ENCODE results near the gene VGLL2. TPM values are rescaled to one million over a fixed set of nuclear protein-coding genes. Genes with fewer than 3 reads are reported as not detected.
"Not testable (repeated sequence)": the region's sequence is repeated elsewhere in the genome, so short reads cannot be mapped to it uniquely, and the experiment has no call there.

VGLL2 gene
- not detected for total RNA-seq

- Mint-ChIP-seq H3K27ac (no peak within 1 kb of the TSS), H3K4me3 (peak within 1 kb of the TSS; percentile 79), H3K9me3 (no peaks in the 10 kb centered on the region), H3K27me3 (peaks cover 92% of the 10 kb centered on the region), H3K4me1 (peaks cover 10% of the 10 kb centered on the region), H3K36me3 (no peaks in the 10 kb centered on the region)
- DNase-seq (peak; percentile 39), ATAC-seq (ENCODE audit: low read depth) (peak; percentile 26)
- POLR2A ChIA-PET, result no interaction called here
These were observed at the start of gene VGLL2 for GRCh38 chr6:117265410-117266256. Gene VGLL2 (plus strand): TSS chr6:117265558. CDS start chr6:117265764, 206 bp downstream.

- ATAC-seq (ENCODE audit: low read depth) (no peak), DNase-seq (no peak)
- POLR2A ChIA-PET, result no interaction called here
- Mint-ChIP-seq H3K9me3 (no peaks in the 10 kb centered on the region), H3K4me1 (no peaks in the 10 kb centered on the region), H3K36me3 (no peaks in the 10 kb centered on the region), H3K27ac (no peak overlapping the region), H3K4me3 (no peak overlapping the region), H3K27me3 (no peaks in the 10 kb centered on the region)
These were observed 42.5 kb upstream of the VGLL2 start for GRCh38 chr6:117222861-117223260.

- no peak for ATAC-seq (ENCODE audit: low read depth)
- no peak overlapping the region for H3K4me3 Mint-ChIP-seq
- POLR2A ChIA-PET, result no interaction called here
- peaks cover 3% of the 10 kb centered on the region for H3K9me3 Mint-ChIP-seq
- no peaks in the 10 kb centered on the region for H3K4me1 Mint-ChIP-seq
- H3K27ac Mint-ChIP-seq, result no peak overlapping the region
- no peak for DNase-seq
- no peaks in the 10 kb centered on the region for H3K36me3 Mint-ChIP-seq
- no peaks in the 10 kb centered on the region for H3K27me3 Mint-ChIP-seq
These were observed 38.6 kb upstream of the VGLL2 start for GRCh38 chr6:117226778-117227177.

GRCh38 chr6:117227245-117227962, 38.0 kb upstream of the VGLL2 start:
- no peaks in the 10 kb centered on the region for H3K4me1 Mint-ChIP-seq
- H3K27me3 Mint-ChIP-seq, result no peaks in the 10 kb centered on the region
- POLR2A ChIA-PET, result no interaction called here
- peaks cover 3% of the 10 kb centered on the region for H3K9me3 Mint-ChIP-seq
- DNase-seq, result no peak
- H3K36me3 Mint-ChIP-seq, result no peaks in the 10 kb centered on the region
- H3K4me3 Mint-ChIP-seq, result no peak overlapping the region
- ATAC-seq (ENCODE audit: low read depth), result no peak
- H3K27ac Mint-ChIP-seq, result no peak overlapping the region

- H3K27ac Mint-ChIP-seq, result no peak overlapping the region
- DNase-seq (no peak), ATAC-seq (ENCODE audit: low read depth) (no peak)
- no peaks in the 10 kb centered on the region for H3K36me3 Mint-ChIP-seq
- no peak overlapping the region for H3K4me3 Mint-ChIP-seq
- H3K27me3 Mint-ChIP-seq, result no peaks in the 10 kb centered on the region
- H3K9me3 Mint-ChIP-seq, result peaks cover 3% of the 10 kb centered on the region
- H3K4me1 Mint-ChIP-seq, result no peaks in the 10 kb centered on the region
- POLR2A ChIA-PET, result no interaction called here
These were observed 37.2 kb upstream of the VGLL2 start for GRCh38 chr6:117228202-117228601.

GRCh38 chr6:117229870-117230269, 35.5 kb upstream of the VGLL2 start:
- Mint-ChIP-seq H3K4me1 (no peaks in the 10 kb centered on the region), H3K36me3 (no peaks in the 10 kb centered on the region), H3K27ac (no peak overlapping the region), H3K27me3 (no peaks in the 10 kb centered on the region), H3K9me3 (peaks cover 3% of the 10 kb centered on the region), H3K4me3 (no peak overlapping the region)
- ATAC-seq (ENCODE audit: low read depth) (no peak), DNase-seq (no peak)
- POLR2A ChIA-PET, result no interaction called here

- no peak overlapping the region for H3K4me3 Mint-ChIP-seq
- DNase-seq, result no peak
These were observed 33.9 kb upstream of the VGLL2 start for GRCh38 chr6:117231466-117231865.

GRCh38 chr6:117232196-117232595, 33.2 kb upstream of the VGLL2 start:
- DNase-seq, result no peak
- no peak overlapping the region for H3K4me3 Mint-ChIP-seq

More at GRCh38 chr6:117231466-117231865, 33.9 kb upstream of the VGLL2 start:
- Mint-ChIP-seq H3K27me3 (no peaks in the 10 kb centered on the region), H3K36me3 (no peaks in the 10 kb centered on the region), H3K4me1 (no peaks in the 10 kb centered on the region), H3K9me3 (peaks cover 3% of the 10 kb centered on the region), H3K27ac (no peak overlapping the region)
- POLR2A ChIA-PET, result no interaction called here
- no peak for ATAC-seq (ENCODE audit: low read depth)

GRCh38 chr6:117233145-117233544, 32.2 kb upstream of the VGLL2 start:
- POLR2A ChIA-PET, result no interaction called here
- Mint-ChIP-seq H3K4me1 (no peaks in the 10 kb centered on the region), H3K9me3 (peaks cover 4% of the 10 kb centered on the region), H3K27ac (no peak overlapping the region), H3K36me3 (no peaks in the 10 kb centered on the region), H3K27me3 (no peaks in the 10 kb centered on the region), H3K4me3 (no peak overlapping the region)
- no peak for ATAC-seq (ENCODE audit: low read depth)
- no peak for DNase-seq

More at GRCh38 chr6:117232196-117232595, 33.2 kb upstream of the VGLL2 start:
- Mint-ChIP-seq H3K9me3 (peaks cover 3% of the 10 kb centered on the region), H3K4me1 (no peaks in the 10 kb centered on the region), H3K36me3 (no peaks in the 10 kb centered on the region), H3K27ac (no peak overlapping the region), H3K27me3 (no peaks in the 10 kb centered on the region)
- no peak for ATAC-seq (ENCODE audit: low read depth)
- POLR2A ChIA-PET, result no interaction called here

- Mint-ChIP-seq H3K27me3 (no peaks in the 10 kb centered on the region), H3K4me3 (no peak overlapping the region), H3K9me3 (peaks cover 1% of the 10 kb centered on the region), H3K4me1 (no peaks in the 10 kb centered on the region), H3K36me3 (no peaks in the 10 kb centered on the region), H3K27ac (no peak overlapping the region)
- POLR2A ChIA-PET, result no interaction called here
- ATAC-seq (ENCODE audit: low read depth), result no peak
- DNase-seq, result no peak
These were observed 27.8 kb upstream of the VGLL2 start for GRCh38 chr6:117237561-117237960.

- DNase-seq; H3K27me3 Mint-ChIP-seq; POLR2A ChIA-PET; ATAC-seq (ENCODE audit: low read depth); H3K9me3 Mint-ChIP-seq; H3K36me3 Mint-ChIP-seq; H3K4me1 Mint-ChIP-seq; H3K4me3 Mint-ChIP-seq; H3K27ac Mint-ChIP-seq: not testable (repeated sequence)
These were observed 20.8 kb upstream of the VGLL2 start for GRCh38 chr6:117244571-117244970.

GRCh38 chr6:117244979-117245378, 20.4 kb upstream of the VGLL2 start:
- H3K4me3 Mint-ChIP-seq; H3K27ac Mint-ChIP-seq; H3K36me3 Mint-ChIP-seq; H3K4me1 Mint-ChIP-seq; H3K9me3 Mint-ChIP-seq; POLR2A ChIA-PET; DNase-seq; ATAC-seq (ENCODE audit: low read depth); H3K27me3 Mint-ChIP-seq: not testable (repeated sequence)

GRCh38 chr6:117253785-117254184, 11.6 kb upstream of the VGLL2 start:
- peaks cover 6% of the 10 kb centered on the region for H3K27me3 Mint-ChIP-seq
- no peak overlapping the region for H3K27ac Mint-ChIP-seq
- ATAC-seq (ENCODE audit: low read depth) (no peak), DNase-seq (no peak)
- H3K9me3 Mint-ChIP-seq, result no peaks in the 10 kb centered on the region
- no peaks in the 10 kb centered on the region for H3K36me3 Mint-ChIP-seq
- POLR2A ChIA-PET, result no interaction called here
- no peaks in the 10 kb centered on the region for H3K4me1 Mint-ChIP-seq
- no peak overlapping the region for H3K4me3 Mint-ChIP-seq

- Mint-ChIP-seq H3K36me3 (no peaks in the 10 kb centered on the region), H3K27me3 (peaks cover 73% of the 10 kb centered on the region), H3K4me1 (peaks cover 8% of the 10 kb centered on the region), H3K9me3 (no peaks in the 10 kb centered on the region), H3K4me3 (no peak overlapping the region), H3K27ac (no peak overlapping the region)
- no peak for DNase-seq
- ATAC-seq (ENCODE audit: low read depth), result no peak
- POLR2A ChIA-PET, result no interaction called here
These were observed 2.6 kb upstream of the VGLL2 start for GRCh38 chr6:117262799-117263198.

Measured in activated naive CD8-positive, alpha-beta T cell treated with anti-CD3 and anti-CD28 coated beads, Interleukin-2, amount 10 ng/mL, durations not matched to agents 7 days and 5 days (primary cell).